ENCODE results near the gene AMN1. TPM values are rescaled to one million over a fixed set of nuclear protein-coding genes. Genes with fewer than 3 reads are reported as not detected.
"Not testable (repeated sequence)": the region's sequence is repeated elsewhere in the genome, so short reads cannot be mapped to it uniquely, and the experiment has no call there.

AMN1 gene
- polyA plus RNA-seq, 2 donors: 4.4 to 4.7 TPM

GRCh38 chr12:31724557-31724956 is 4.3 kb downstream of the AMN1 start:
- Histone ChIP-seq H3K4me3 (ENCODE audit: low read depth in 1 of 2, low read length in 2 of 2) (no peak overlapping the region), H3K4me1 (ENCODE audit: control insufficient read depth in 2 of 2, insufficient read depth in 2 of 2, low read length in 1 of 2) (no peaks in the 10 kb centered on the region), H3K36me3 (ENCODE audit: control insufficient read depth in 2 of 2, insufficient read depth in 2 of 2, low read length in 1 of 2) (no peaks in the 10 kb centered on the region), H3K27ac (ENCODE audit: low read depth in 2 of 2, low read length in 1 of 2) (no peak overlapping the region), H3K27me3 (ENCODE audit: control insufficient read depth in 1 of 2, insufficient read depth in 2 of 2, low read length in 2 of 2) (no peaks in the 10 kb centered on the region), H3K9me3 (ENCODE audit: control insufficient read depth in 2 of 2, insufficient read depth in 1 of 2, low read depth in 1 of 2, low read length in 1 of 2) (no peaks in the 10 kb centered on the region)
- 86 to 87% methylated on average over 2 of the region's 2 CpGs for WGBS, 2 donors

DNA sequence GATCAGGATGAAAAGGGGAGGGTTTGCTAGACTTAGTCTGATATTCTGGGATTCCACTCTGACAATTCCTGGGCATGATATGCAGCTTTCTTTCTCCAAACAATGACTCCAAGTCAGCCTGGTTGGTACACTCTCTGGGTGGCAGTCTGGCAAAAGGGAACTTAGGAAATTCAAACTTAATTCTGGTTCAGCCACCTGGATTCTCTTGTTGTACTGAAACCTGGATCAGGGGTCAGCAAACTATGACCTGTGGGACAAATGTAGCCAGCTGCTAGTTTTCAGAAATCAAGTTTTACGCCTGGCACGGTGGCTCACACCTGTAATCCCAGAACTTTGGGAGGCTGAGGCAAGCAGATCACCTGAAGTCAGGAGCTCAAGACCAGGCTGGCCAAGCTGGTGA is 6.2 kb downstream of the AMN1 start:
- H3K9me3 ChIP-seq (ENCODE audit: control insufficient read depth in 2 of 2, insufficient read depth in 1 of 2, low read depth in 1 of 2, low read length in 1 of 2): peaks cover 0 to 4% of the 10 kb centered on the region in 2 donors
- peaks cover 0 to 4% of the 10 kb centered on the region in 2 donors for H3K36me3 ChIP-seq (ENCODE audit: control insufficient read depth in 2 of 2, insufficient read depth in 2 of 2, low read length in 1 of 2)
- H3K4me3 ChIP-seq (ENCODE audit: low read depth in 1 of 2, low read length in 2 of 2): no peak overlapping the region
- H3K27me3 ChIP-seq (ENCODE audit: control insufficient read depth in 1 of 2, insufficient read depth in 2 of 2, low read length in 2 of 2): no peaks in the 10 kb centered on the region
- H3K27ac ChIP-seq (ENCODE audit: low read depth in 2 of 2, low read length in 1 of 2): no peak overlapping the region
- peaks cover 0 to 4% of the 10 kb centered on the region in 2 donors for H3K4me1 ChIP-seq (ENCODE audit: control insufficient read depth in 2 of 2, insufficient read depth in 2 of 2, low read length in 1 of 2)
- 88 to 95% methylated on average over 2 of the region's 2 CpGs for WGBS, 2 donors

- not testable (repeated sequence) for H3K4me1 ChIP-seq (ENCODE audit: control insufficient read depth in 2 of 2, insufficient read depth in 2 of 2, low read length in 1 of 2); H3K27ac ChIP-seq (ENCODE audit: low read depth in 2 of 2, low read length in 1 of 2); H3K36me3 ChIP-seq (ENCODE audit: control insufficient read depth in 2 of 2, insufficient read depth in 2 of 2, low read length in 1 of 2); H3K9me3 ChIP-seq (ENCODE audit: control insufficient read depth in 2 of 2, insufficient read depth in 1 of 2, low read depth in 1 of 2, low read length in 1 of 2); H3K4me3 ChIP-seq (ENCODE audit: low read depth in 1 of 2, low read length in 2 of 2); H3K27me3 ChIP-seq (ENCODE audit: control insufficient read depth in 1 of 2, insufficient read depth in 2 of 2, low read length in 2 of 2)
- WGBS, 2 donors: 94 to 96% methylated on average over 15 of the region's 15 CpGs
Observed at GRCh38 chr12:31718542-31719198, 10.2 kb downstream of the AMN1 start.

GRCh38 chr12:31716998-31717397 is 11.8 kb downstream of the AMN1 start:
- not testable (repeated sequence) for H3K4me1 ChIP-seq (ENCODE audit: control insufficient read depth in 2 of 2, insufficient read depth in 2 of 2, low read length in 1 of 2); H3K27ac ChIP-seq (ENCODE audit: low read depth in 2 of 2, low read length in 1 of 2); H3K9me3 ChIP-seq (ENCODE audit: control insufficient read depth in 2 of 2, insufficient read depth in 1 of 2, low read depth in 1 of 2, low read length in 1 of 2); H3K27me3 ChIP-seq (ENCODE audit: control insufficient read depth in 1 of 2, insufficient read depth in 2 of 2, low read length in 2 of 2); H3K36me3 ChIP-seq (ENCODE audit: control insufficient read depth in 2 of 2, insufficient read depth in 2 of 2, low read length in 1 of 2); H3K4me3 ChIP-seq (ENCODE audit: low read depth in 1 of 2, low read length in 2 of 2)
- 97 to 100% methylated on average over 4 of the region's 4 CpGs for WGBS, 2 donors

DNA sequence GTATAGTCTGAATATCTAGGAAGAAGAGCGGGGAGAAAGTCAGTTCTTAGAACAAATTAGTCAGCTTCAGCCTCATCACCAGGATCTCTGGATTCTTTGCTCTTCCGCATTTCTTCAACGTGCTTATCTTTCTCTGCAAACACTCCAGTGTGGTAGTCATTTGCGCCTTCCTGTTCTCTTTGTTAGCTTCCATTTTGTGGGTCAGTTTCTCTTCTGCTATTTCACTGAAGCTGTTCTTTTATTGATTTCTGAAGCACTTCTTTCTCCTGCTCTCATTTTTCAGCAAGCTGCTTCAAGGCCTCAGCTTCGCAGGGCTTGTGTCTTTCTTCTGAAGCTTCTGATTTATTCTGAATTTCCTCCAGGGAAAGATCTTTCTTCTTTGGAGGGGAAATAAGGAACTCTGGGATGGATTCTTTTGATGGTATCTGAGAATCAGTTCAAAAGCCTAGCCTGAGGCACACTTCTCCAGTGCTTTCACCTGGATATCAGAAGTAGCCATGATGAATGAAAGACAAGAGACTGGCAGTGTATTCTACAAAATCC is 13.5 kb downstream of the AMN1 start:
- Histone ChIP-seq H3K9me3 (ENCODE audit: control insufficient read depth in 2 of 2, insufficient read depth in 1 of 2, low read depth in 1 of 2, low read length in 1 of 2) (peaks cover 0 to 4% of the 10 kb centered on the region in 2 donors), H3K4me3 (ENCODE audit: low read depth in 1 of 2, low read length in 2 of 2) (no peak overlapping the region), H3K36me3 (ENCODE audit: control insufficient read depth in 2 of 2, insufficient read depth in 2 of 2, low read length in 1 of 2) (peaks cover 0 to 4% of the 10 kb centered on the region in 2 donors), H3K27ac (ENCODE audit: low read depth in 2 of 2, low read length in 1 of 2) (no peak overlapping the region), H3K4me1 (ENCODE audit: control insufficient read depth in 2 of 2, insufficient read depth in 2 of 2, low read length in 1 of 2) (peaks cover 0 to 4% of the 10 kb centered on the region in 2 donors), H3K27me3 (ENCODE audit: control insufficient read depth in 1 of 2, insufficient read depth in 2 of 2, low read length in 2 of 2) (no peaks in the 10 kb centered on the region)
- WGBS, 2 donors: 63 to 75% methylated on average over 5 of the region's 5 CpGs

DNA sequence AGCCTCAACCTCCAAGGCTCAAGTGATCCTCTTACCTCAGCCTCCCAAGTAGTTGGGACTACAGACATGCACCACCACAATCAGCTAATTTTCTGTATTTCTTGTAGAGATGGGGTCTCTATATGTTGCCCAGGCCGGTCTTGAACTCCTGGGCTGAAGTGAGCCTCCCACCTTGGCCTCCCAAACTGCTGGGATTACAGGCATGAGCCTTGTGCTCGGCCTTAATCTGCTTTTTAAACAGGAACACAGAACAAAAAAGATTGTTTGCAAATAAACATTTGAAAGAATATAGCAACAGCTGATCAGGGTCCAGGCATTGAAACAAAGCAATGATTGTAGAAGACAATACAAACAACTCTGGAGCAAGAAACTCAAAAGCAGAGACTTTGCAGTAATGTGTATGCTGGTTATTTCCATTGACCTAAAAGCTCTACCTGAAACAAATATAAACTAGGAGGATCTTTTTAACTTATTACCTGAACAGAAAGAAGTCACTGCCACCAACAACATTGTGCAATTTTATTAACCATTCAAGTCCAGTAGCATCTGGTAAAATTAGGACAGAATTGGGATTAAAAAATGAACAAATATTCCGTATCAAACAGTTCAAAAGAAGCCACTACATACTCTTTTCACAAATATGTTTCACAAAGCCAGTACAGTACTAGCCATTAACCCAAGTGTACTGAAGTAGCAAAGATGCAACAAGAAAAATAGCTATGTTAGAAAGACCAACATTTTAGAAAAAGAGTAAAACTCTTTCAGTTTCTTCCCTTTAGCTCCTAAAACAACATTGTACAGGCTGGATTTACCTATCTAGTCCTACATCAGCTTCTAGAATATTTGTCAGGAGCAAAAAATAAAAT is 14.2 kb downstream of the AMN1 start:
- Histone ChIP-seq H3K27ac (ENCODE audit: low read depth in 2 of 2, low read length in 1 of 2) (no peak overlapping the region), H3K36me3 (ENCODE audit: control insufficient read depth in 2 of 2, insufficient read depth in 2 of 2, low read length in 1 of 2) (peaks cover 0 to 4% of the 10 kb centered on the region in 2 donors), H3K9me3 (ENCODE audit: control insufficient read depth in 2 of 2, insufficient read depth in 1 of 2, low read depth in 1 of 2, low read length in 1 of 2) (peaks cover 0 to 4% of the 10 kb centered on the region in 2 donors), H3K4me3 (ENCODE audit: low read depth in 1 of 2, low read length in 2 of 2) (no peak overlapping the region), H3K27me3 (ENCODE audit: control insufficient read depth in 1 of 2, insufficient read depth in 2 of 2, low read length in 2 of 2) (no peaks in the 10 kb centered on the region), H3K4me1 (ENCODE audit: control insufficient read depth in 2 of 2, insufficient read depth in 2 of 2, low read length in 1 of 2) (peaks cover 0 to 4% of the 10 kb centered on the region in 2 donors)
- 93 to 94% methylated on average over 3 of the region's 3 CpGs for WGBS, 2 donors

GRCh38 chr12:31712877-31713276 is 15.9 kb downstream of the AMN1 start:
- Histone ChIP-seq H3K9me3 (ENCODE audit: control insufficient read depth in 2 of 2, insufficient read depth in 1 of 2, low read depth in 1 of 2, low read length in 1 of 2) (no peaks in the 10 kb centered on the region), H3K4me3 (ENCODE audit: low read depth in 1 of 2, low read length in 2 of 2) (no peak overlapping the region), H3K27me3 (ENCODE audit: control insufficient read depth in 1 of 2, insufficient read depth in 2 of 2, low read length in 2 of 2) (no peaks in the 10 kb centered on the region), H3K27ac (ENCODE audit: low read depth in 2 of 2, low read length in 1 of 2) (no peak overlapping the region), H3K36me3 (ENCODE audit: control insufficient read depth in 2 of 2, insufficient read depth in 2 of 2, low read length in 1 of 2) (no peaks in the 10 kb centered on the region), H3K4me1 (ENCODE audit: control insufficient read depth in 2 of 2, insufficient read depth in 2 of 2, low read length in 1 of 2) (no peaks in the 10 kb centered on the region)
- 97 to 100% methylated on average over 5 of the region's 5 CpGs for WGBS, 2 donors

GRCh38 chr12:31710021-31710818 is 18.6 kb downstream of the AMN1 start:
- H3K9me3 ChIP-seq (ENCODE audit: control insufficient read depth in 2 of 2, insufficient read depth in 1 of 2, low read depth in 1 of 2, low read length in 1 of 2): no peaks in the 10 kb centered on the region
- no peaks in the 10 kb centered on the region for H3K27me3 ChIP-seq (ENCODE audit: control insufficient read depth in 1 of 2, insufficient read depth in 2 of 2, low read length in 2 of 2)
- no peaks in the 10 kb centered on the region for H3K36me3 ChIP-seq (ENCODE audit: control insufficient read depth in 2 of 2, insufficient read depth in 2 of 2, low read length in 1 of 2)
- H3K4me1 ChIP-seq (ENCODE audit: control insufficient read depth in 2 of 2, insufficient read depth in 2 of 2, low read length in 1 of 2): no peaks in the 10 kb centered on the region
- H3K4me3 ChIP-seq (ENCODE audit: low read depth in 1 of 2, low read length in 2 of 2): no peak overlapping the region
- no peak overlapping the region for H3K27ac ChIP-seq (ENCODE audit: low read depth in 2 of 2, low read length in 1 of 2)
- 87 to 94% methylated on average over 3 of the region's 3 CpGs for WGBS, 2 donors

- not testable (repeated sequence) for H3K27me3 ChIP-seq (ENCODE audit: control insufficient read depth in 1 of 2, insufficient read depth in 2 of 2, low read length in 2 of 2); H3K4me1 ChIP-seq (ENCODE audit: control insufficient read depth in 2 of 2, insufficient read depth in 2 of 2, low read length in 1 of 2); H3K4me3 ChIP-seq (ENCODE audit: low read depth in 1 of 2, low read length in 2 of 2); H3K9me3 ChIP-seq (ENCODE audit: control insufficient read depth in 2 of 2, insufficient read depth in 1 of 2, low read depth in 1 of 2, low read length in 1 of 2); H3K36me3 ChIP-seq (ENCODE audit: control insufficient read depth in 2 of 2, insufficient read depth in 2 of 2, low read length in 1 of 2); H3K27ac ChIP-seq (ENCODE audit: low read depth in 2 of 2, low read length in 1 of 2)
- 91 to 95% methylated on average over 7 of the region's 7 CpGs for WGBS, 2 donors
Observed at GRCh38 chr12:31708118-31708517, 20.7 kb downstream of the AMN1 start.

Data from esophagus (tissue), 2 donors.